IMR-90 (cell line): Measurements from ENCODE around the gene TMPRSS6.

Experiments
- CEBPB ChIP-seq: IDR thresholded peaks from 2 replicates; pipeline ENCODE4 v1.6.1; 2012; ENCODE audit warnings: low read depth, low read length, improper control_type of control experiment
- CHD1 ChIP-seq: IDR thresholded peaks from 2 replicates; pipeline ENCODE4 v1.6.1; 2012; ENCODE audit warnings: low read depth, low read length, improper control_type of control experiment
- ELK1 ChIP-seq: fragments of 150-350 bp; IDR thresholded peaks from 2 replicates; pipeline ENCODE4 v1.6.1; 2016; ENCODE audit warnings: low read depth, mild to moderate bottlenecking, low read length, moderate library complexity, borderline replicate concordance
- MAFK ChIP-seq: IDR thresholded peaks from 2 replicates; pipeline ENCODE4 v1.6.1; 2012; ENCODE audit warnings: low read depth, low read length, improper control_type of control experiment
- MXI1 ChIP-seq: IDR thresholded peaks from 2 replicates; pipeline ENCODE4 v1.6.1; 2012; ENCODE audit warnings: low read depth, mild to moderate bottlenecking, low read length, moderate library complexity, borderline replicate concordance
- POLR2A ChIP-seq: IDR thresholded peaks from 2 replicates; pipeline ENCODE4 v1.6.1; 2012; ENCODE audit warnings: mild to moderate bottlenecking, low read depth, low read length
- RAD21 ChIP-seq: IDR thresholded peaks from 2 replicates; pipeline ENCODE4 v1.6.1; 2012; ENCODE audit warnings: low read length, improper control_type of control experiment
- RCOR1 ChIP-seq: IDR thresholded peaks from 2 replicates; pipeline ENCODE4 v1.6.1; 2012; ENCODE audit warnings: mild to moderate bottlenecking, low read length, improper control_type of control experiment; ENCODE audit not compliant: insufficient replicate concordance
- SMC3 ChIP-seq: fragments of 150-350 bp; IDR thresholded peaks from 2 replicates; pipeline ENCODE4 v1.6.1; 2016; ENCODE audit warnings: low read depth, mild to moderate bottlenecking, antibody characterized with exemption, low read length, moderate library complexity
- USF2 ChIP-seq: fragments of 150-350 bp; IDR thresholded peaks from 2 replicates; pipeline ENCODE4 v1.6.1; 2017; ENCODE audit warnings: mild to moderate bottlenecking, antibody characterized with exemption, low read length, low read depth
- TF ChIP-seq, protein P1 (sequence below): conservative IDR thresholded peaks from 2 replicates; pipeline ENCODE4 v1.5.1; 2012; ENCODE audit warnings: mild to moderate bottlenecking, low read depth, low read length, improper control_type of control experiment

DNA sequence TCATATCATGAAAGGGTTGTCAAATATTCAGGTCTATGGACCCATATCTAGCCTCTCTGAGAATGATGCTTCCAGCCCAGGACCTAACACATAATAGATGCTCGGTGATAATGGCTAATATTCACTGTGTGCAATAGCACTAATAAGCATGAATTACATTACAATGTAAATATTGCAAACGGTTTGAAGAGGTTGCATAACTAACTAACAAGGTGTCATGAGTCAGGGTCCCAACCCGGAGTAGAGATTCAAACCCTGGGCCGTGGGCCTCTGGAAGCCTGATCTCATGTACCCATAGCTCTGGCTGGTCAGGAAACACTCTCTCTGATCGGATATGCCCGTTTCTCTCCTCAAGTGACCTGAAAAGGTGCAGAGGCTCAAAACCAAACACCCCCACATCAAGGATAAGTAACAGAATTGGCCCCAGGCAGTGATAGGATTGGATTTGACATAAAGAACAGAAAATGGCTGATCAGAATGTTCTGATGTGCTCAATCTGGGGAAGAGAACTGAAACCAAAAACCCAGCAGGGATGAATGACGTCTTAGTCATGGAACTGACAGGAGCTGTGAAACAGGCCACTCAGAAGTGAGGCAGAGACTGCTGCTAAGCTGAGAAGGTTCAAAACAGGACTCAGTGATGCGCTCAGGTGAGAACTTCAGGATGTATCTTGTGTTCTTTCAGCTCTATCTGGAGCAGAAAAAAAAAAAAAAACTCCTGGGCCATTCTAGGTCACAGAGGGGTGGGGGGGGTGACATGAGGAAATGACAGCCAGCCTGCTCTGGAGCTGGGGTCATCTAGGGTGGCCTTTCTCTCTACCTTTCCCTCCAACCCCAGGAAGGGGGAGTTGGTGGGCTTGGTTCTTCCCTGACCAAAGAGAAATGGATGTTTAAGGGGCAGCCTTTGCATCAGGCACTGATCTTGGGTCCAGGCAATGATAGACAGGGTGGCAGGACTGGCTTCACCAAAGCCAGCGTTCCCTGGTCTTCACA, 64.6 kb downstream of the TMPRSS6 start:
- TF ChIP-seq CHD1 (no peak), POLR2A (no peak), RAD21 (no peak), MXI1 (no peak), MAFK (no peak), ELK1 (no peak), USF2 (no peak), SMC3 (no peak), RCOR1 (no peak), CEBPB (no peak)
- TF ChIP-seq, protein P1, sequence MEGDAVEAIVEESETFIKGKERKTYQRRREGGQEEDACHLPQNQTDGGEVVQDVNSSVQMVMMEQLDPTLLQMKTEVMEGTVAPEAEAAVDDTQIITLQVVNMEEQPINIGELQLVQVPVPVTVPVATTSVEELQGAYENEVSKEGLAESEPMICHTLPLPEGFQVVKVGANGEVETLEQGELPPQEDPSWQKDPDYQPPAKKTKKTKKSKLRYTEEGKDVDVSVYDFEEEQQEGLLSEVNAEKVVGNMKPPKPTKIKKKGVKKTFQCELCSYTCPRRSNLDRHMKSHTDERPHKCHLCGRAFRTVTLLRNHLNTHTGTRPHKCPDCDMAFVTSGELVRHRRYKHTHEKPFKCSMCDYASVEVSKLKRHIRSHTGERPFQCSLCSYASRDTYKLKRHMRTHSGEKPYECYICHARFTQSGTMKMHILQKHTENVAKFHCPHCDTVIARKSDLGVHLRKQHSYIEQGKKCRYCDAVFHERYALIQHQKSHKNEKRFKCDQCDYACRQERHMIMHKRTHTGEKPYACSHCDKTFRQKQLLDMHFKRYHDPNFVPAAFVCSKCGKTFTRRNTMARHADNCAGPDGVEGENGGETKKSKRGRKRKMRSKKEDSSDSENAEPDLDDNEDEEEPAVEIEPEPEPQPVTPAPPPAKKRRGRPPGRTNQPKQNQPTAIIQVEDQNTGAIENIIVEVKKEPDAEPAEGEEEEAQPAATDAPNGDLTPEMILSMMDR: no peak
